ENCODE data around the gene SEC63.
"Not testable (repeated sequence)": the region's sequence is repeated elsewhere in the genome, so short reads cannot be mapped to it uniquely, and the experiment has no call there.

SEC63 gene

DNA sequence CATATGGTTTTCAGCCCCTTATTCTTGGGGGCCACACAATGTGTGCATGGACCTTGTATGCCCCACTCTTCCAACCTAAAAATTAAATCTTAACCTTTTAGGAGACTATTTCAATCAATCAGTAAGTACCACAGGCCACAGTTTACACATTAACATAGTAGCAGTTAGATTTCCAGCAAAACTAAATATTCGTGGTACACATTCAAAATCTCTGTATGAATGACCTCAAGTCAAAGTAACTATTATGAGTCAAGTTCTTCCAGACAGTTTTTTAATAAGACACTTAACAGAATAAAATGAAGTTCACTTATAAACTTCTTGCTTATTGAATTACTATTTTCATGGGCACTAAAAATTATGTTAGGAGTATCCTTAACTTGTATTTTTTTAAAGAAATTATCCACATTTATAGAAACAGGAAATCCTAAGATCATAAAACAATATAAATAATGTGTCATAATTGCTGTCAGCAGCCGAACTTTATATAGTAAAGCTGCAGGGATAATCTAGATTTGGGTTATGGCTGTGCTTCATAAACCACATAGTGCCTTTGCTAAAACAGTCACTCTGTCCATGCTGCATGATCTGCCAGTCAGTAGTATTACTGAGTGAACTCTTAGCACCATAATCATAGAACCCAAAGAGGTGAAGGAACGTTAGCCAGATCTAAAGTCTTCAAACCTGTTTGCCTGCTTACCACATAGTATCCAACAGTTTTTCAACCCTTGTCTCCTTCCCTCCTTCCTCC is 21.7 kb downstream of the SEC63 start:
- TF ChIP-seq ZNF384 (IDR thresholded peaks at IDR 0.05), result no peak
- no peak for TF ChIP-seq FOXA1 (IDR thresholded peaks at IDR 0.05)
- no peak for TF ChIP-seq FOXM1 (IDR thresholded peaks at IDR 0.05; ENCODE audit: borderline replicate concordance)
- no peak for TF ChIP-seq SP1 (IDR thresholded peaks at IDR 0.05)
- TF ChIP-seq LEF1 (IDR thresholded peaks at IDR 0.05; ENCODE audit: borderline replicate concordance), result no peak
- no peak for TF ChIP-seq SUZ12 (IDR thresholded peaks at IDR 0.05)
- ChIA-PET CTCF (no interaction called here), POLR2A (no interaction called here)
- no peak for DNase-seq (ENCODE audit: extremely low spot score)

DNA sequence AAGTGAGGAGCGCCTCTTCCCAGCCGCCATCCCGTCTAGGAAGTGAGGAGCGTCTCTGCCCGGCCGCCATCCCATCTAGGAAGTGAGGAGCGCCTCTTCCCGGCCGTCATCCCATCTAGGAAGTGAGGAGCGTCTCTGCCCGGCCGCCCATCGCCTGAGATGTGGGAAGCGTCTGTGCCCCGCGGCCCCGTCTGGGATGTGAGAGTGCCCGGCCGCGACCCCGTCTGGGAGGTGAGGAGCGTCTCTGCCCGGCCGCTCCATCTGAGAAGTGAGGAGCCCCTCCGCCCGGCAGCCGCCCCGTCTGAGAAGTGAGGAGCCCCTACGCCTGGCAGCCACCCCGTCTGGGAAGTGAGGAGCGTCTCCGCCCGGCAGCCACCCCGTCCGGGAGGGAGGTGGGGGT is 23.8 kb downstream of the SEC63 start:
- CTCF ChIA-PET; POLR2A ChIA-PET; DNase-seq (ENCODE audit: extremely low spot score): not testable (repeated sequence)

DNA sequence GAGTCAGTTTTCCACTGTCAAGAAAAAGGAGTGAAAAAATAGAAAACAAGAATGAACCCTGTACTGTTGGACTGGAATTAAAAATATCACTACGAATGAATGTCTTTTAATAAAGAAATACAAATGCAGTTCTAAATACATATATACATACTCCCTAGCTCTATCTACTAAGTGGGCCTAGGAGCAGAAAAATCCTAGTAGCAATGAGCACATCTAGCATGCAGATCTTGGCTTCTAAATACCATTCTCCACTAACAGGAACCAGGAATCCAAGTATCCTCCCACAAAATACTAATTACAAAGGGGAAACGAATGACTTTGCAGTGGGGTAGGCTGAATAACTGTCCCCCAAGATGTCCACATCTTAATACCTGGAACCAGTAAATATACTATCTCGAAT is 25.4 kb downstream of the SEC63 start:
- no peak for DNase-seq (ENCODE audit: extremely low spot score)
- CTCF ChIA-PET, result no interaction called here
- POLR2A ChIA-PET, result no interaction called here
- no peak for TF ChIP-seq L3MBTL2 (conservative IDR thresholded peaks at IDR 0.05)
- no peak for TF ChIP-seq HDGF (IDR thresholded peaks at IDR 0.05; ENCODE audit: borderline replicate concordance)

DNA sequence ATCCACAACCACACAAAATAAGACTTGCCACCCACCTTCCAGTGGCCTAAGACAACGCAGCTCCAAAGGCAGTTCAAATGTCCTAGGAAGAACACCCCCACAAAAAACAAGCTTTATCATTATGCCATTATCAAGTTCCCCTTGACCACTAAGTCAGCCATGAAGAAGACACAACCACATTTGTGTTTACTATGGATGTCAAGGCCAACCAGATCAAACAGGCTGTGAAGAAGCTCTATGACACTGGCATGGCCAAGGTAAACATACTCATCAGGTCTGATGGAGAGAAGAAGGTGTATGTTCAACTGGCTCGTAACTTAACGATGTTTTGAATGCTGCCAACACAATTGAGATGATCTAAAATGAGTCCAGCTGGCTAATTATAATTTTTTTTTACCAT is 26.1 kb downstream of the SEC63 start:
- ChIA-PET POLR2A (no interaction called here), CTCF (no interaction called here)
- DNase-seq (ENCODE audit: extremely low spot score), result no peak
- no peak for TF ChIP-seq HDGF (IDR thresholded peaks at IDR 0.05; ENCODE audit: borderline replicate concordance)
- TF ChIP-seq ELF4 (IDR thresholded peaks at IDR 0.05), result no peak
- no peak for TF ChIP-seq ARNT (IDR thresholded peaks at IDR 0.05)
- TF ChIP-seq TARDBP (IDR thresholded peaks at IDR 0.05), result no peak
- no peak for TF ChIP-seq BHLHE40 (IDR thresholded peaks at IDR 0.05; ENCODE audit: borderline replicate concordance)
- TF ChIP-seq CTBP1 (IDR thresholded peaks at IDR 0.05; ENCODE audit: borderline replicate concordance), result no peak
- no peak for TF ChIP-seq L3MBTL2 (conservative IDR thresholded peaks at IDR 0.05)
- TF ChIP-seq SP1 (IDR thresholded peaks at IDR 0.05), result no peak
- TF ChIP-seq SUZ12 (IDR thresholded peaks at IDR 0.05), result no peak
- no peak for TF ChIP-seq ZNF384 (IDR thresholded peaks at IDR 0.05)
- no peak for TF ChIP-seq LEF1 (IDR thresholded peaks at IDR 0.05; ENCODE audit: borderline replicate concordance)
- no peak for TF ChIP-seq FOXK2 (IDR thresholded peaks at IDR 0.05)
- TF ChIP-seq, protein P1, sequence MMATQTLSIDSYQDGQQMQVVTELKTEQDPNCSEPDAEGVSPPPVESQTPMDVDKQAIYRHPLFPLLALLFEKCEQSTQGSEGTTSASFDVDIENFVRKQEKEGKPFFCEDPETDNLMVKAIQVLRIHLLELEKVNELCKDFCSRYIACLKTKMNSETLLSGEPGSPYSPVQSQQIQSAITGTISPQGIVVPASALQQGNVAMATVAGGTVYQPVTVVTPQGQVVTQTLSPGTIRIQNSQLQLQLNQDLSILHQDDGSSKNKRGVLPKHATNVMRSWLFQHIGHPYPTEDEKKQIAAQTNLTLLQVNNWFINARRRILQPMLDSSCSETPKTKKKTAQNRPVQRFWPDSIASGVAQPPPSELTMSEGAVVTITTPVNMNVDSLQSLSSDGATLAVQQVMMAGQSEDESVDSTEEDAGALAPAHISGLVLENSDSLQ (IDR thresholded peaks at IDR 0.05), result no peak
- no peak for TF ChIP-seq FOXM1 (IDR thresholded peaks at IDR 0.05; ENCODE audit: borderline replicate concordance)
- TF ChIP-seq NFRKB (IDR thresholded peaks at IDR 0.05), result no peak
- TF ChIP-seq FOXA1 (IDR thresholded peaks at IDR 0.05), result no peak

DNA sequence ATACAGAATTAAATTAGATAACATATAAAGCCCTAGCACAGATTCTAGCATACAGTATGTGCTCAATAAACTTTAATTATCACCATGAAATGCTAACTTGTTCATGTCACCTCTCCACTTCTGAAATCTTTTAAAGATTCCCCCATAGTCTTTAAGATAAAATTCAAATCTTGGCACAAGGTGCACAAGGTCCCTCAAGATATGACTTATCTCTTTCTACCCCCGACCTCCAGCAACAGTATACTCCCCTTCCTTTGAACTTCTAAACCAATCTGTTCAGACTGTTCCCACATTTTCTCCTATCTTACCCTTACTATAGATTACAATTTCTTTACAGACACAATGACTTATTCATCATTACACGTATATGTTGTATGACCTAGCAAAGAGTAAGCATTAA is 29.0 kb downstream of the SEC63 start:
- TF ChIP-seq CTBP1 (IDR thresholded peaks at IDR 0.05; ENCODE audit: borderline replicate concordance), result no peak
- no peak for DNase-seq (ENCODE audit: extremely low spot score)
- CTCF ChIA-PET, result no interaction called here
- POLR2A ChIA-PET, result no interaction called here

DNA sequence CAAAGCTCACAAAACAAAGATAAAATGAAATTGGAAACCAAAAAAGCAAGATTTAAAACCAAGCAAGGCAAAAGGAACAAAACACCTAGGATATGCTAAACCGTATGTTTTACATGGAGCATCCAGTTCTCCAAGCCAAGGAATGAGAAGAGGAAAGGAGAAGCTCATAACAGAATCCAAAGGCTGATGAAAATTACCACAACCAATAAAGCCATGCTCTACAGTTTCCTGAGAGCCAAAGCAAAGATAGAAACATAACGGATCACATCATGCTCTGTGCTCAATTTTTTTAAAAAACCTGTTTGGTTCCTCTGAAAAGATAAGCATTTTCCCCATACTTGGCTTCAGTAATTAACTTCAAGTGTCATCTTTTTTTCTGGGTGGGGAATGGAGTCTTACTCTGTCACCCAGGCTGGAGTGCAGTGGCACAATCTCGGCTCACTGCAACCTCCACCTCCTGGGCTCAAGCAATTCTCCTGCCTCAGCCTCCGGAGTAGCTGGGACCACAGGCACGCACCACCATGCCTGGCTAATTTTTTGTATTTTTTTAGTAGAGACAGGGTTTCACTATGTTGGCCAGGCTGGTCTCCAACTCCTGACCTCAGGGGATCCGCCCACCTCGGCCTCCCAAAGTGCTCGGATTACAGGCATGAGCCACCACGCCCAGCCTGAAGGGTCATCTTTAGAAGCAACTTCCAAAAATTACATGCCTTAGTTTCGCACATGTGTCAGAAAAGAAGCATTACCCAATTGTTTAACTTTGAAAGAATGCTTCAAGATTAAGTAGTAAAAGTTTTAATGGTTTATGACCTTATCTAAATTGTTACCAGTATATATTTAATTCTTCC is 31.1 kb downstream of the SEC63 start:
- POLR2A ChIA-PET; DNase-seq (ENCODE audit: extremely low spot score): not testable (repeated sequence)
- CTCF ChIA-PET, result interaction anchor here (0.5 kb wide), 1 partner anchor 35 kb away, joined by 3 read pairs; no protein-coding TSS in a partner anchor

DNA sequence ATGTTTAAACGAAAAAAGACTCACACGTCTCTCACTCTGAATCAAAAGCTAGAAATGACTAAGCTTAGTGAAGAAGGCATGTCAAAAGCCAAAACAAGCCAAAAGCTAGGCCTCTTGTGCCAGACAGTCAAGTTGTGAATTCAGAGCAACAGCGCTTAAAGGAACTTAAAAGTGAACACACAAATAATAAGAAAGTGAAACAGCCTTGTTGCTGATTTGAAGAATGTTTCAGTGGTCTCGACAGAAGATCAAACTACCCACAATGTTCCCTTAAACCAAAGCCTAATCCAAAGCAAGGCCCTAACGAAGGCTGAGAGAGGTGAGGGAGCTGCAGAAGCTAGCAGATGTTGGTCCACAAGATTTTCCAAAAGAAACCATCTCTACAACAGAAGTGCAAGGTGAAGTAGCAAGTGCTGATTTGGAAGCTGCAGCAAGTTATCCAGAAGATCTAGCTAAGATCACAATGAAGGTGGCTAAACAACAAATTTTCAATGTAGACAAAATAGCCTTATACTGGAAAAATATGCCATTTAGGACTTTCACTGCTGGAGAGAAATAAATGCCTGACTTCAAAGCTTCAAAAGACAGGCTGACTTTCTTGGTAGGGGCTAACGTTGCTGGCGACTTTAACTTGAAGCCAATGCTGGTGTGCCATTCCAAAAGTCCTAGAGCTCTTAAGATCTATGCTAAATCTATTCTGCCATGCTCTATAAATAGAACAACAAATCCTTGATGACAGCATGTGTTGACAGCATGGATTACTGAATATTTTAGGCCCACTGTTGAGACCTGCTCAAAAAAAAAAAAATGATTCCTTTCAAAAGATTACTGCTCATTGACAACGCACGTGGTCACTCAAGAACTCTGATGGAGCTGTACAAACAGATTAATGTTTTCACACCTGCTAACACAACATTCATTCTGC is 40.3 kb downstream of the SEC63 start:
- CTCF ChIA-PET, result interaction anchor here (0.7 kb wide), 1 partner anchor 47 kb away, joined by 3 read pairs; no protein-coding TSS in a partner anchor
- POLR2A ChIA-PET, result no interaction called here

DNA sequence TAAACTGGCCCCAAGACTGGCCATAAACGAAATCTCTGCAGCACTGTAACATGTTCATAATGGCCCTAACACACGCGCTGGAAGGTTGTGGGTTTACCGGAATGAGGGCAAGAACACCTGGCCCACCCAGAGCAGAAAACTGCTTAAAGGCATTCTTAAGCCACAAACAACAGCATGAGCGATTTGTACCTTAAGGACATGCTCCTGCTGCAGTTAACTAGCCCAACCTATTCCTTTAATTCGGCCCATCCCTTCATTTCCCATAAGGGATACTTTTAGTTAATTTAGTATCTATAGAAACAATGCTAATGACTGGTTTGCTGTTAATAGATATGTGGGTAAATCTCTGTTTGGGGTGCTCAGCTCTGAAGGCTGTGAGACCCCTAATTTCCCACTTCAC is 41.0 kb downstream of the SEC63 start:
- DNase-seq (ENCODE audit: extremely low spot score); POLR2A ChIA-PET; CTCF ChIA-PET: not testable (repeated sequence)

More for the DNA sequence above, 40.3 kb downstream of the SEC63 start:
- TF ChIP-seq NFRKB (IDR thresholded peaks at IDR 0.05), result no peak
- no peak for TF ChIP-seq BHLHE40 (IDR thresholded peaks at IDR 0.05; ENCODE audit: borderline replicate concordance)
- no peak for TF ChIP-seq LEF1 (IDR thresholded peaks at IDR 0.05; ENCODE audit: borderline replicate concordance)
- TF ChIP-seq CTBP1 (IDR thresholded peaks at IDR 0.05; ENCODE audit: borderline replicate concordance), result no peak
- TF ChIP-seq, protein P1 (IDR thresholded peaks at IDR 0.05), result no peak
- DNase-seq (ENCODE audit: extremely low spot score), result no peak
